OCI-LY7 (cell line): ENCODE data around the gene DNAJC6. TPM values are rescaled to one million over a fixed set of nuclear protein-coding genes. Genes with fewer than 3 reads are reported as not detected.
A peak's percentile ranks its signal among the peaks of the same experiment; 100 is the strongest.

ENCODE experiments used
- BruUV-seq: library from RNA; stranded (reverse); fragments of 400-500 nt; replicated peaks from 2 replicates; lab custom pipeline; 2021; lab: Mats Ljungman, UMichigan
- CTCF ChIA-PET: fragments of 300-600 bp; sonication (Branson Sonifier 250); formaldehyde crosslinking; loops from one replicate; lab custom pipeline; 2022; ENCODE audit warnings: antibody characterized with exemption; ENCODE audit not compliant: unreplicated experiment; lab: Charles Lee
- POLR2A ChIA-PET: fragments of 300-600 bp; sonication (Branson Sonifier 250); formaldehyde crosslinking; loops from one replicate; lab custom pipeline; 2022; ENCODE audit warnings: antibody characterized with exemption; lab: Charles Lee
- DNase-seq: peaks from one replicate; pipeline ENCODE4 v3.0.0-alpha.2; 2015; ENCODE audit warnings: low spot score
- H2AFZ ChIP-seq: fragments of 200-600 bp; sonication (generic), shearing (Covaris generic); 2 replicates; pipeline ENCODE4 v1.6.1; 2014; ENCODE audit warnings: mild to moderate bottlenecking, antibody characterized with exemption, low read length, moderate library complexity
- H3K27ac ChIP-seq: fragments of 200-600 bp; sonication (generic); 2 replicates; pipeline ENCODE4 v1.5.1; 2014; ENCODE audit warnings: mixed run types, low read depth, mild to moderate bottlenecking, moderate library complexity, low read length, inconsistent platforms; ENCODE audit not compliant: poor library complexity, severe bottlenecking
- H3K36me3 ChIP-seq: fragments of 200-600 bp; sonication (generic); 2 replicates; pipeline ENCODE4 v1.6.1; 2014; ENCODE audit warnings: mild to moderate bottlenecking, antibody characterized with exemption, low read length, moderate library complexity, mixed read lengths; ENCODE audit not compliant: insufficient read depth
- H3K4me1 ChIP-seq: fragments of 200-600 bp; sonication (generic); 2 replicates; pipeline ENCODE4 v1.5.1; 2014; ENCODE audit warnings: mild to moderate bottlenecking, low read length; ENCODE audit not compliant: insufficient read depth, poor library complexity, severe bottlenecking
- H3K4me2 ChIP-seq: fragments of 200-600 bp; sonication (generic); 2 replicates; pipeline ENCODE4 v1.6.1; 2014; ENCODE audit warnings: mild to moderate bottlenecking, low read length
- H3K4me3 ChIP-seq: fragments of 200-600 bp; sonication (generic); 2 replicates; pipeline ENCODE4 v1.5.1; 2014; ENCODE audit warnings: mild to moderate bottlenecking, low read depth, low read length; ENCODE audit not compliant: poor library complexity, severe bottlenecking
- H3K79me2 ChIP-seq: fragments of 200-600 bp; sonication (generic); 2 replicates; pipeline ENCODE4 v1.6.1; 2016; ENCODE audit warnings: low read depth, mild to moderate bottlenecking, low read length, moderate library complexity, mixed read lengths; ENCODE audit not compliant: insufficient read depth
- H3K9me2 ChIP-seq: fragments of 200-600 bp; sonication (generic); 2 replicates; pipeline ENCODE4 v1.6.1; 2016; ENCODE audit warnings: mild to moderate bottlenecking, low read length, mixed read lengths; ENCODE audit not compliant: insufficient read depth
- H3K9me3 ChIP-seq: fragments of 200-600 bp; sonication (generic); 2 replicates; pipeline ENCODE4 v1.6.1; 2014; ENCODE audit warnings: mild to moderate bottlenecking, mixed run types, low read length, mixed read lengths
- H4K20me1 ChIP-seq: fragments of 200-600 bp; sonication (generic); 2 replicates; pipeline ENCODE4 v1.6.1; 2014; ENCODE audit warnings: mild to moderate bottlenecking, antibody characterized with exemption, low read length, moderate library complexity, mixed read lengths; ENCODE audit not compliant: insufficient read depth
- EZH2phosphoT487 ChIP-seq: fragments of 200-600 bp; sonication (generic); IDR thresholded peaks from 2 replicates; pipeline ENCODE4 v1.6.1; 2018; ENCODE audit warnings: low read depth, borderline replicate concordance, mild to moderate bottlenecking, mixed run types, antibody characterized with exemption, low read length, moderate library complexity, mixed read lengths
- intact Hi-C: fragments of 100-400 bp; cut with micrococcal nuclease; formaldehyde crosslinking; loops from one replicate; pipeline ENCODE4 v1.10.0; 2022; ENCODE audit not compliant: unreplicated experiment
- total RNA-seq, 2 experiments: library from RNA; depleted of rRNA in 1 of 2; stranded (reverse); fragments of >200 nt in 1 of 2; shearing (Covaris generic) in 1 of 2; gene quantifications; 2 replicates each; pipeline ENCODE4 v1.2.3, GENCODE V29; 2014 to 2022
- TF ChIP-seq, protein P1 (sequence below): fragments of 200-600 bp; sonication (generic); conservative IDR thresholded peaks from 2 replicates; pipeline ENCODE4 v1.5.1; 2014; ENCODE audit warnings: mild to moderate bottlenecking, antibody characterized with exemption, low read length, moderate library complexity, mixed read lengths

Gene DNAJC6
- total RNA-seq, 2 experiments from 2014 or later, result 6.6 to 10.2 TPM

DNA sequence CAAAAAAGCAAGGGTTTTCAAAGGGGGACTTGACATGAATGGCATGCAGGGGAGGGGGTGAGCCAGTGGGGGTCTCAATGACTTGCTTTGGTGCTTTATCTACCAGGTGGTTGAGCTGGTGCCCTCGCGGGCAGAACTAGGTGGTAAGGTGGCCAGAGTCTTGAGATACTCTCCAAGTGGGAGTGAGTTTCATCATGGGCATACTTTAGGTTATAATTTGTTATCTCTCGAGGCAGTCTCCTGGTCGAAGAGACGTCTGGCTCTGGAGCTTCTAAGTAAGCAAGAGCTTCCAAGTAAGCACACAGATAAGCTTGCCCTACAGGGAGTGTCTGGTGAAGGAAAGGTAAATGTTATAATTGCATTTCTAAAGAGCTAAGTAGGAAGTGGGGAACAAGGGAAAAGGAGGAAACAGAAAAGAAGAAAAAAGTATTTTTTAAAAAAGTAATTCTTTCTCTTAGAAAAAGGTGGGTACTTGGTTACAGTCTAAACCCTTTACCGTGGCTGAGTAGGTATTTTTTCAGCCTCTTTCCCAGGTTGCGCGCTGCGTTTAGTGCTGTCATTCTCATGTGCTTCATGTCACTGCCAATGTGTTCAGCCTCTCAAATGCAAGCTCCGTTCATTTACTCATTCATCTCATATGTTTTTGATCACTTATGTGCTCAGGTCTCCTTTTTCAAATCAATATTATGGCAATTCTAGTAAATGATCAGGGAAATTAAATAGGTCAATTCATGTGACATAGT lies 31.6 kb upstream of the DNAJC6 start:
- no peaks in the 10 kb centered on the region for H3K9me2 ChIP-seq
- BruUV-seq, result no TSS peak
- H2AFZ ChIP-seq, result no peak overlapping the region; the same call in 1 of the 2 replicates
- no peaks in the 10 kb centered on the region for H4K20me1 ChIP-seq
- no peak overlapping the region for H3K27ac ChIP-seq
- H3K36me3 ChIP-seq, result no peaks in the 10 kb centered on the region
- ChIA-PET CTCF (no interaction called here), POLR2A (interaction anchor here (0.7 to 1.3 kb wide), 7 partner anchors 8 to 814 kb away, joined by 3 to 5 read pairs (median 4); partner anchors contain the start of genes LEPR and LEPROT)
- TF ChIP-seq, protein P1, sequence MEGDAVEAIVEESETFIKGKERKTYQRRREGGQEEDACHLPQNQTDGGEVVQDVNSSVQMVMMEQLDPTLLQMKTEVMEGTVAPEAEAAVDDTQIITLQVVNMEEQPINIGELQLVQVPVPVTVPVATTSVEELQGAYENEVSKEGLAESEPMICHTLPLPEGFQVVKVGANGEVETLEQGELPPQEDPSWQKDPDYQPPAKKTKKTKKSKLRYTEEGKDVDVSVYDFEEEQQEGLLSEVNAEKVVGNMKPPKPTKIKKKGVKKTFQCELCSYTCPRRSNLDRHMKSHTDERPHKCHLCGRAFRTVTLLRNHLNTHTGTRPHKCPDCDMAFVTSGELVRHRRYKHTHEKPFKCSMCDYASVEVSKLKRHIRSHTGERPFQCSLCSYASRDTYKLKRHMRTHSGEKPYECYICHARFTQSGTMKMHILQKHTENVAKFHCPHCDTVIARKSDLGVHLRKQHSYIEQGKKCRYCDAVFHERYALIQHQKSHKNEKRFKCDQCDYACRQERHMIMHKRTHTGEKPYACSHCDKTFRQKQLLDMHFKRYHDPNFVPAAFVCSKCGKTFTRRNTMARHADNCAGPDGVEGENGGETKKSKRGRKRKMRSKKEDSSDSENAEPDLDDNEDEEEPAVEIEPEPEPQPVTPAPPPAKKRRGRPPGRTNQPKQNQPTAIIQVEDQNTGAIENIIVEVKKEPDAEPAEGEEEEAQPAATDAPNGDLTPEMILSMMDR, result no peak
- TF ChIP-seq EZH2phosphoT487, result no peak
- H3K79me2 ChIP-seq, result peaks cover 13% of the 10 kb centered on the region; the same call in 1 of the 2 replicates
- H3K9me3 ChIP-seq, result no peaks in the 10 kb centered on the region
- H3K4me2 ChIP-seq, result peak overlapping the region; percentile 59; the same call in 1 of the 2 replicates
- DNase-seq, result no peak
- peaks cover 66% of the 10 kb centered on the region for H3K4me1 ChIP-seq
- intact Hi-C loops, result no loop called here
- H3K4me3 ChIP-seq, result no peak overlapping the region

DNA sequence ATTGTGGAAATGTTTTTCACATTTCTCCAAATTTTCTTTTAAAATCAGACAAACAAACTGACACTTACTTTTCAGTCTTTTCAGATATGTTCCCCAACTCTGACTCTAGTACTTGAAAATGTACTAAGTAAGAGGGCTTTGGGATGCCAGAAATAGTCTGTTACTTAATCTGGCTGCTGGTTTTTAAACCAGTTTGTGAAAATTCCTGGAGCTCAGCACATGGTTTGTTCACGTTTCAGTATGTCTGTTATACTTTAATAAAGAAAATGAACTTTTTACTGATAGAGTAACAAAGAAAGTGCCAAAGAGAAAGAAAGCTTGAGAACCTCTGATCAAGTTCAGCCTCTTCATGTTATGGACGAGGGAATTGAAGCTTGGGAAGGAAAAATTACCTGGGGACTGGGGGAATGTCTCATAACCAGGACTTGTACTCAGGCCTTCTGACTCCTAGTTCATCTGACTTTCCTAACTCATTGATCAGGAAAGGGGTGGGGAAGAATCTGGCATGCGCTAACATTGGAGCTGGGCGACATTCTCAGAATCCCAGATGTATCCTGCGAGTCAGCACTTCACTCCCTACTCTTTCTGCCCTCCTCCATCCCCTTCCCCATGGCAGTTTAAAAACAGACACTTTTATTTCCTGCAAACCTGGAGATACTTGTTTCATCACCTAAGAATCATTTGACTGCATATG lies 30.8 kb upstream of the DNAJC6 start:
- CTCF ChIA-PET, result no interaction called here
- H3K79me2 ChIP-seq, result peaks cover 13% of the 10 kb centered on the region; the same call in 1 of the 2 replicates
- no peaks in the 10 kb centered on the region for H3K9me3 ChIP-seq
- POLR2A ChIA-PET, result interaction anchor here (0.6 to 1.6 kb wide), 5 partner anchors 9 to 142 kb away, joined by 3 to 4 read pairs (median 4); partner anchors contain the start of genes LEPR and LEPROT
- no peak overlapping the region for H3K4me3 ChIP-seq
- H3K4me1 ChIP-seq, result peaks cover 69% of the 10 kb centered on the region
- BruUV-seq, result no TSS peak
- no peaks in the 10 kb centered on the region for H3K36me3 ChIP-seq
- peak overlapping the region; percentile 59 for H3K4me2 ChIP-seq
- H2AFZ ChIP-seq, result peak overlapping the region; percentile 6; the same call in 1 of the 2 replicates
- no peak for DNase-seq
- TF ChIP-seq EZH2phosphoT487, result no peak
- TF ChIP-seq, protein P1, result no peak
- no peaks in the 10 kb centered on the region for H3K9me2 ChIP-seq
- intact Hi-C loops, result no loop called here
- H3K27ac ChIP-seq, result no peak overlapping the region
- H4K20me1 ChIP-seq, result no peaks in the 10 kb centered on the region
